Endothelial cell of umbilical vein (primary cell): Measurements from ENCODE around the gene ORC6. TPM values are rescaled to one million over a fixed set of nuclear protein-coding genes. Genes with fewer than 3 reads are reported as not detected.

Experiments
- BruUV-seq: library from RNA; stranded (reverse); fragments of 400-500 nt; replicated peaks from 2 replicates; lab custom pipeline; 2021; lab: Mats Ljungman, UMichigan
- CTCF ChIA-PET: fragments of 300-600, 350-600 bp; sonication (Branson Sonifier 250); formaldehyde crosslinking; loops from one replicate; lab custom pipeline; 2021; ENCODE audit warnings: antibody characterized with exemption, inconsistent platforms; lab: Charles Lee
- POLR2A ChIA-PET: fragments of 300-600, 350-600 bp; sonication (Branson Sonifier 250); formaldehyde crosslinking; loops from one replicate; lab custom pipeline; 2021; ENCODE audit warnings: antibody characterized with exemption, inconsistent platforms; lab: Charles Lee
- DNase-seq: peaks from one replicate; pipeline ENCODE4 v3.0.0-alpha.2; 2011; ENCODE audit warnings: low read depth, low spot score
- FAIRE-seq: peaks from 2 replicates; lab custom pipeline; 2011; peaks lifted over from hg19 to GRCh38; lab: Jason Lieb, UNC
- H2AFZ ChIP-seq: 2 replicates; pipeline ENCODE4 v1.6.0; 2012; ENCODE audit warnings: low read depth, low read length, control low read depth, inconsistent platforms
- H3K27ac ChIP-seq: 2 replicates; pipeline ENCODE4 v1.5.1; 2011; ENCODE audit warnings: low read depth, mild to moderate bottlenecking, control low read depth, low read length, moderate library complexity; ENCODE audit not compliant: insufficient read depth
- H3K27me3 ChIP-seq, 2 experiments: 2 replicates each; pipeline versions ENCODE4 v1.6.0 to v1.6.1; 2011; ENCODE audit warnings: low read length in 2 of 2, mixed read lengths in 1 of 2; ENCODE audit not compliant: control insufficient read depth in 2 of 2, insufficient read depth in 2 of 2
- H3K36me3 ChIP-seq, 2 experiments: 2 replicates in 1 of 2; 3 replicates in 1 of 2; pipeline ENCODE4 v1.5.1; 2011; ENCODE audit warnings: low read length in 2 of 2, mild to moderate bottlenecking in 1 of 2, moderate library complexity in 1 of 2; ENCODE audit not compliant: control insufficient read depth in 2 of 2, insufficient read depth in 2 of 2; ENCODE audit errors: extremely low read depth in 1 of 2
- H3K4me1 ChIP-seq: 3 replicates; pipeline ENCODE4 v1.5.1; 2011; ENCODE audit warnings: mild to moderate bottlenecking, low read length; ENCODE audit not compliant: control insufficient read depth, insufficient read depth; ENCODE audit errors: extremely low read depth
- H3K4me2 ChIP-seq: 2 replicates; pipeline ENCODE4 v1.6.1; 2011; ENCODE audit warnings: low read length, control low read depth, mixed read lengths; ENCODE audit not compliant: insufficient read depth
- H3K4me3 ChIP-seq, 3 experiments: fragments of 200-600 bp in 1 of 3; sonication (generic), shearing (Covaris generic) in 1 of 3; replicated peaks in 1 of 3; 2 replicates each; pipeline ENCODE4 v1.5.1; 2011 to 2016; ENCODE audit warnings: control low read depth in 3 of 3, low read length in 3 of 3, mild to moderate bottlenecking in 2 of 3, inconsistent platforms in 1 of 3, low read depth in 1 of 3, moderate library complexity in 1 of 3; ENCODE audit not compliant: insufficient read depth in 1 of 3
- H3K79me2 ChIP-seq: 2 replicates; pipeline ENCODE4 v1.6.0; 2012; ENCODE audit warnings: low read length, inconsistent platforms; ENCODE audit not compliant: control insufficient read depth, insufficient read depth
- H3K9ac ChIP-seq: replicated peaks from 2 replicates; pipeline ENCODE3; 2011; ENCODE audit warnings: low read length, control low read depth; ENCODE audit not compliant: insufficient read depth; ENCODE audit errors: extremely low read depth
- H3K9me1 ChIP-seq: replicated peaks from 3 replicates; pipeline ENCODE4 v1.6.0; 2011; ENCODE audit warnings: mild to moderate bottlenecking, low read length; ENCODE audit not compliant: control insufficient read depth, insufficient read depth; ENCODE audit errors: extremely low read depth
- H3K9me3 ChIP-seq: replicated peaks from 2 replicates; pipeline ENCODE4 v1.5.1; 2012; ENCODE audit warnings: low read length, inconsistent platforms; ENCODE audit not compliant: control insufficient read depth, insufficient read depth
- H4K20me1 ChIP-seq: replicated peaks from 2 replicates; pipeline ENCODE3; 2011; ENCODE audit warnings: mild to moderate bottlenecking, low read length; ENCODE audit not compliant: control insufficient read depth, insufficient read depth; ENCODE audit errors: extremely low read depth
- CTCF ChIP-seq, 2 donors: IDR thresholded peaks; 1 replicate in 1 of 2; 2 replicates in 1 of 2; pipeline ENCODE4 v1.5.1; 2011; ENCODE audit warnings: low read length in 2 of 2, mild to moderate bottlenecking in 2 of 2, moderate library complexity in 2 of 2, control low read depth in 1 of 2, inconsistent platforms in 1 of 2, low read depth in 1 of 2; ENCODE audit not compliant: insufficient read depth in 1 of 2; ENCODE audit errors: extremely low read depth in 1 of 2
- EZH2 ChIP-seq: IDR thresholded peaks from 2 replicates; pipeline ENCODE4 v1.6.1; 2012; ENCODE audit warnings: borderline replicate concordance, low read depth, mild to moderate bottlenecking, moderate library complexity, low read length, inconsistent platforms; ENCODE audit not compliant: severe bottlenecking
- FOS ChIP-seq: IDR thresholded peaks from 2 replicates; pipeline ENCODE4 v1.6.1; 2011; ENCODE audit warnings: mild to moderate bottlenecking, low read length, moderate library complexity, borderline replicate concordance; ENCODE audit not compliant: insufficient read depth
- GATA2 ChIP-seq: IDR thresholded peaks from 2 replicates; pipeline ENCODE4 v1.7.0; 2011; ENCODE audit warnings: low read depth, mild to moderate bottlenecking, moderate library complexity, mixed read lengths, low read length; ENCODE audit not compliant: insufficient read length, insufficient read depth
- JUN ChIP-seq: IDR thresholded peaks from 2 replicates; pipeline ENCODE4 v1.6.1; 2011; ENCODE audit warnings: borderline replicate concordance, low read depth; ENCODE audit not compliant: insufficient read length, insufficient read depth
- MAX ChIP-seq: IDR thresholded peaks from 2 replicates; pipeline ENCODE4 v1.6.1; 2011; ENCODE audit not compliant: insufficient read depth, insufficient read length
- MYC ChIP-seq: IDR thresholded peaks from one replicate; pipeline ENCODE4 v1.6.1; 2011; ENCODE audit warnings: mild to moderate bottlenecking, low read depth, low read length
- POLR2A ChIP-seq: IDR thresholded peaks from 2 replicates; pipeline ENCODE4 v1.6.1; 2012; ENCODE audit warnings: low read depth, mild to moderate bottlenecking, control low read depth, low read length
- POLR2AphosphoS5 ChIP-seq: IDR thresholded peaks from 2 replicates; pipeline ENCODE4 v1.6.1; 2012; ENCODE audit warnings: low read depth, mild to moderate bottlenecking, control low read depth, low read length, moderate library complexity; ENCODE audit not compliant: insufficient read depth
- dilution Hi-C: fragments of 300-500 bp; cut with MboI; formaldehyde crosslinking; loops from one replicate; pipeline ENCODE4 v1.15.0; 2019; ENCODE audit warnings: low sequenced_read_pairs; ENCODE audit not compliant: extremely low pct_ligation_motif_present
- intact Hi-C: fragments of 100-400 bp; cut with micrococcal nuclease; formaldehyde crosslinking; loops from one replicate; pipeline ENCODE4 v1.10.0; 2022
- polyA plus RNA-seq, 4 experiments: library from polyadenylated mRNA; depleted of rRNA in 3 of 4; stranded (reverse) in 3 of 4; unstranded in 1 of 4; fragments of >200 nt; gene quantifications; 2 replicates each; pipeline versions ENCODE4 v1.2.1 to v1.2.3, GENCODE V29; 2011 to 2012; ENCODE audit warnings: missing spikeins in 1 of 4
- total RNA-seq: library from RNA; stranded (reverse); gene quantifications from 2 replicates; pipeline ENCODE4 v1.2.3, GENCODE V29; 2021

ORC6 gene
- total and polyA plus RNA-seq, 2 donors (not counting 3 experiments of a cell fraction or from before 2014, with no cell fraction given) = 15.9 to 31.1 TPM

GRCh38 chr16:46658925-46659324 is 30.5 kb upstream of the ORC6 start:
- H3K79me2 ChIP-seq = no peaks in the 10 kb centered on the region
- no peak for TF ChIP-seq JUN
- TF ChIP-seq CTCF (IDR thresholded peaks at IDR 0.05; ENCODE audit: extremely low read depth in 1 of 2, insufficient read depth in 1 of 2, low read depth in 1 of 2, low read length in 2 of 2) = no peak
- TF ChIP-seq EZH2 = no peak
- TF ChIP-seq MYC = no peak
- no peak for TF ChIP-seq GATA2
- no peak for TF ChIP-seq MAX
- no peak for TF ChIP-seq FOS
- TF ChIP-seq POLR2A = no peak
- TF ChIP-seq POLR2AphosphoS5 = no peak
- peaks cover 13 to 21% of the 10 kb centered on the region in 2 experiments for H3K36me3 ChIP-seq
- dilution Hi-C loops (no loop called here), intact Hi-C loops (no loop called here)
- H3K4me3 ChIP-seq = no peak overlapping the region
- H3K4me1 ChIP-seq = no peaks in the 10 kb centered on the region
- DNase-seq = no peak
- H3K27ac ChIP-seq = no peak overlapping the region
- no peaks in the 10 kb centered on the region for H3K9me1 ChIP-seq
- no peaks in the 10 kb centered on the region for H4K20me1 ChIP-seq
- H3K27me3 ChIP-seq = no peaks in the 10 kb centered on the region
- H3K9ac ChIP-seq = no peak overlapping the region
- H2AFZ ChIP-seq = no peak overlapping the region
- CTCF ChIA-PET = interaction anchor here (3.1 kb wide), 1 partner anchor 15 kb away, joined by 17 read pairs; no protein-coding TSS in a partner anchor
- BruUV-seq = no TSS peak
- no peaks in the 10 kb centered on the region for H3K9me3 ChIP-seq
- POLR2A ChIA-PET = interaction anchor here (0.7 kb wide), 1 partner anchor 131 kb away, joined by 3 read pairs; no protein-coding TSS in a partner anchor
- no peak overlapping the region for H3K4me2 ChIP-seq
- no peak for FAIRE-seq
